NCI-H2196 treated with DMSO at 0.1 percent for 48 hours (cell line): ENCODE measurements around the gene ACP6.
"Not testable (repeated sequence)": the region's sequence is repeated elsewhere in the genome, so short reads cannot be mapped to it uniquely, and the experiment has no call there.

Source experiments
- DNase-seq: peaks from one replicate; lab custom pipeline; 2025; ENCODE audit not compliant: unreplicated experiment; lab: John Stamatoyannopoulos, UW

The ACP6 gene

DNA sequence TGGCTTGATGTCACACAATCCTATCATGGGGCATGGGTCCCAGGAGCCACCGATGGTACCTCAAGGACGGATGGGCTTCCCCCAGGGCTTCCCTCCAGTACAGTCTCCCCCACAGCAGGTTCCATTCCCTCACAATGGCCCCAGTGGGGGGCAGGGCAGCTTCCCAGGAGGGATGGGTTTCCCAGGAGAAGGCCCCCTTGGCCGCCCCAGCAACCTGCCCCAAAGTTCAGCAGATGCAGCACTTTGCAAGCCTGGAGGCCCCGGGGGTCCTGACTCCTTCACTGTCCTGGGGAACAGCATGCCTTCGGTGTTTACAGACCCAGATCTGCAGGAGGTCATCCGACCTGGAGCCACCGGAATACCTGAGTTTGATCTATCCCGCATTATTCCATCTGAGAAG, 46.3 kb downstream of the ACP6 start:
- no peak for DNase-seq

- no peak for DNase-seq
Measured at GRCh38 chr1:147622731-147623130, 47.6 kb downstream of the ACP6 start.

- no peak for DNase-seq
Measured at GRCh38 chr1:147620543-147620942, 49.8 kb downstream of the ACP6 start.

DNA sequence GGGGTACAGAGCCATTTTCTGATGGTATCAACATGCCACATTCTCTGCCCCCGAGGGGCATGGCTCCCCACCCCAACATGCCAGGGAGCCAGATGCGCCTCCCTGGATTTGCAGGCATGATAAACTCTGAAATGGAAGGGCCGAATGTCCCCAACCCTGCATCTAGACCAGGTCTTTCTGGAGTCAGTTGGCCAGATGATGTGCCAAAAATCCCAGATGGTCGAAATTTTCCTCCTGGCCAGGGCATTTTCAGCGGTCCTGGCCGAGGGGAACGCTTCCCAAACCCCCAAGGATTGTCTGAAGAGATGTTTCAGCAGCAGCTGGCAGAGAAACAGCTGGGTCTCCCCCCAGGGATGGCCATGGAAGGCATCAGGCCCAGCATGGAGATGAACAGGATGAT, 50.6 kb downstream of the ACP6 start:
- no peak for DNase-seq

- no peak for DNase-seq
Measured at GRCh38 chr1:147618771-147619170, 51.6 kb downstream of the ACP6 start.

- no peak for DNase-seq
Measured at GRCh38 chr1:147618077-147618569, 52.2 kb downstream of the ACP6 start.

- DNase-seq = not testable (repeated sequence)
Measured at GRCh38 chr1:147614966-147615365, 55.4 kb downstream of the ACP6 start.

DNA sequence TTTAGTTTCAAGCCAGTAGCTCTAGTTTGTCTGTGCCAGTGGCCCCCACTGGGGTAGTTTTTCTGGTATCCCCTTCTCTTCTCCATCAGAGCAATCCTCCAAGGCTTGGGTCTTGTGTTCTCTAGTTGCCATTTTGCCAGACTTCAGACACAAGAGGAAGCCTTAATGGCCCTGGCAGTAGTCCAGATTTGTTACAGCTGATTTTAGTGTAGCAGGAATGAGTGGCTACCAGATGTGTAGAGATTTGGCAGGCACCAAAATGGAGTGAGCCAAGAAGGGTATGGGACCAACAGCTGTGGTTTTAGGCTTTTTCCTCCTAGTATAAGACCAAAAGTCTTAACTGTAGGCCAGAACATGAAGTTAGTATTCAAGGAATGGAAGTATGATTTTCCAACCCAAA, 56.8 kb downstream of the ACP6 start:
- no peak for DNase-seq

GRCh38 chr1:147612366-147612765, 58.0 kb downstream of the ACP6 start:
- peak; percentile 63 for DNase-seq

DNA sequence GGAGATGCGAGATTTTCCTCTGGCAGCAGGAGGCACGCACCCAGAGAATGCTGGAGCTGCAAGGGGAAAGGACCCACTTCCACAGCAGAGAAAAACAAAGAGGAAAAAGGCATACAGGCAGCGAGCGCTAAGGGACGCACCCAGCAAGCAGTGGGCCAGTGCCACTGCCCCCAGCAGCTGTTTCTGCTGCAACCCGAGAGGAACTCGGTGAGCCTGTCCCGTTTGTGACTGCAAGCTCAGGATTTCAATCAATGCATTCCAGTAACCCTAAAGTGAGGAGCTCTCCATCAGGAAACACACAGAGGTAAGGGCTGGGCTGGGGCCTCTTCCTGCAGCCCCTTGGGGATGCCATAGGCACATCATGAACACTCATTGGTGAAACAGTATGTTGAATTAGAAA, 58.7 kb downstream of the ACP6 start:
- DNase-seq = no peak

GRCh38 chr1:147611021-147611426, 59.3 kb downstream of the ACP6 start:
- no peak for DNase-seq

DNA sequence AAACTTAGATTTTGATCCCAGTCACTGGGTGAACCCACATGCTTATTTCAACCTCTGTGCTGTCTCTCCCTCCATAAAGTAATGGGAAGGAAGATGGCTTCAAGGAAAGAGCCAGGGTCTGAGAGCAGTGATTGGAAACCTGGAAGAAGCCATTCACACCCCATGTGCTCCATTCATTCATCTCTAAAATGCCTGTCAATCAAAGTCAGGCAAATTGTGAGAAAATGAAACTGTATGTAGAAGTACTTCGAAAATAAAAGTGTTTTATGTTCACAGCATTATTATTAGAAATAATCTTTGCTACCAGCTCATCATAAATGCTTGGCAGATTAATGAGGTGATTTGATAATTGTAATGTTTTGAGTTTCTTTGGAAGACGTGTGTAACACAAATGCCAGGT, 61.0 kb downstream of the ACP6 start:
- DNase-seq = no peak

DNA sequence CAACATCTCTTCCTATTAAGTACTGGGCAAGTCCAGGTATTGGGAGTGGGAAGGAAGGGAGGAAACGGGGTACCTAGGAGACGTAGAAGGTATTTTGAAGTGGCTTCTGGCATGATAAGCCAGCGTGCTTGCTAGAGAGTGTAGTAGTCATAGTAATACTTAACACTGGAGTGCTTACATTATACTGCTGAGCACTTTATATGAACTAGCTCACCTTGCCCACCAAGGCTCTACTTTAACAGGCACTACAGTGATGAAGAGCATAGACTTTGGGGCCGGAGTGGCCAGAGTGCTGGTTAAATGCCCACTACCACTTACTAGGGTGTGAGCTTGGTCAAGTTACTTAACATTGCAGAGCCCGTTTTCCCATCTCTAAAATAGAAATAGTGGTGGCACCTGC, 61.7 kb downstream of the ACP6 start:
- no peak for DNase-seq

GRCh38 chr1:147605591-147605990, 64.7 kb downstream of the ACP6 start:
- no peak for DNase-seq

DNA sequence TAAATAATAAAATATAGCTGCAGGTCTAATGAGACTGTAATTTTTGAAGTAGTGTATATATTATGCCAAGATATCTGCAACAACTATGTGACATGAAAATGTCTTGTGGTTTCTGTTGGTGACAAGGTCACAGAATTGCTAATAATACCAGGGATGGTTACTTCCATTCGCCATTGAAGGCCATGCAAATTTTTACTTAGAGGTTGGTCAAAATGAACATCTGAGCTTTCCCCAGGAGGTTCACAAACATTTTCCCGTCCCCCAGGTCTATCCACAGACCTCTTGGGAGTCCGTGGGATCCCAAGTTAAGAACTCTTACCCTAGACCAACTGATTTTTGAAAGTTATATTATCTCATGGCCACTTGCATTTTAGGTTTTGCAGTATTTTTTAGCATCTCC, 66.3 kb downstream of the ACP6 start:
- no peak for DNase-seq

- no peak for DNase-seq
Measured at GRCh38 chr1:147600119-147601111, 69.9 kb downstream of the ACP6 start.

- DNase-seq = peak; percentile 90
Measured at GRCh38 chr1:147599362-147600118, 70.8 kb downstream of the ACP6 start.

DNA sequence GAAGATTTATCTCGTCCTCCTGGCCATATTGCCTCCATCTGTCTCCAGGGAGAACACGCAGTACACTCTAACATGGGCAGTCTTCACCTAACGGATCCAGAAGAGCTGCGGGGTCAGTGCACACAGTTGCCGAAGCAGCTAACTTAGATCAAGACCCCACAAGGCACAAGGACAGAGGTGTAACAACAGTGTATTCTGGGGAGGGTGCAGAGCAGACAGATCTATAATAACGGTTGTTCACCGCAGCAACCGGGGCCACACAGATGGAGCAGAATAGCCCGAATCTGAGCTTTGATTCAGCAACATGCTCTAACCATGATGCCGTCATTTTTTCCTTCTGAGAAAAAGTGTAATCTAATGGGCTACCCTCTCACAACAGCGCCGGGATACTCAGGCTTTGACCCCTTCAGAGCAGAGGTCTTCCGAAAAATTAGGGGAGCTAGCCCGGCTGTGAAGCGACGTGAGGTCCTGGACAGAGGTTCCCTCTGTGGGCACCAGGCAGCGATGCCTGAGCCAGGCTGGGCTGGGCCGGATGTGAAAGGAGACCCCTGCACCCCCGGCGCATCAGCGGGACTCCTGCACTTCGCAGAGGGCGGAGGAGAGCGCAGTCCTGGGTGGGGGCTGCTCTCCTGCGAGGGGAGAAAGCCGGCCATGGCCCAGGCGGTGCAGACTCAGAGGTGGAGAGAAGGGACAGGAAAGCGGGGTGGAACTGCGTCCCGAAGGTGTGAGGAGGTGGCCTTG, 71.5 kb downstream of the ACP6 start:
- no peak for DNase-seq

GRCh38 chr1:147597010-147597409, 73.3 kb downstream of the ACP6 start:
- DNase-seq = no peak
